B cell (primary cell): ENCODE data around the gene CCR4. TPM values are rescaled to one million over a fixed set of nuclear protein-coding genes. Genes with fewer than 3 reads are reported as not detected.

Experiments
- ATAC-seq: fragments of 200-7000 bp; cut with Tn5 transposase; one replicate; pipeline ENCODE4 v1.10.0; 2021; ENCODE audit warnings: low read depth, mild to moderate bottlenecking, moderate number of reproducible peaks, moderate library complexity
- CTCF ChIA-PET: fragments of 350-600 bp; sonication (Branson Sonifier 250); formaldehyde crosslinking; loops from one replicate; lab custom pipeline; 2021; ENCODE audit warnings: antibody characterized with exemption, inconsistent platforms; lab: Charles Lee
- POLR2A ChIA-PET: fragments of 350-600 bp; sonication (Branson Sonifier 250); formaldehyde crosslinking; loops from one replicate; lab custom pipeline; 2021; ENCODE audit warnings: antibody characterized with exemption; lab: Charles Lee
- DNase-seq: peaks from one replicate; pipeline ENCODE4 v3.0.0; 2013
- H2AFZ ChIP-seq: 2 replicates; pipeline ENCODE4 v1.6.1; 2012; ENCODE audit warnings: mild to moderate bottlenecking, low read depth, low read length; ENCODE audit not compliant: insufficient read depth, poor library complexity, severe bottlenecking
- H3K27ac ChIP-seq, 2 donors: 1 replicate in 1 of 2; 2 replicates in 1 of 2; pipeline ENCODE4 v1.5.1; 2012 to 2013; ENCODE audit warnings: low read length in 2 of 2, mild to moderate bottlenecking in 2 of 2, moderate library complexity in 1 of 2
- H3K27me3 ChIP-seq, 4 experiments: fragments of 200-600 bp in 1 of 4; sonication (generic) in 1 of 4; replicated peaks in 1 of 4; 1 replicate in 2 of 4; 2 replicates in 2 of 4; pipeline versions ENCODE4 v1.6.1 to v1.7.0; 2013 to 2016; ENCODE audit warnings: low read length in 3 of 4, mild to moderate bottlenecking in 2 of 4, mixed read lengths in 1 of 4, moderate library complexity in 1 of 4; ENCODE audit not compliant: insufficient read depth in 4 of 4, control insufficient read depth in 3 of 4; ENCODE audit errors: control extremely low read depth in 1 of 4
- H3K36me3 ChIP-seq, 2 experiments: replicated peaks in 1 of 2; 1 replicate in 1 of 2; 2 replicates in 1 of 2; pipeline versions ENCODE4 v1.6.1 to v1.7.1; 2013; ENCODE audit warnings: low read length in 1 of 2; ENCODE audit not compliant: insufficient read depth in 2 of 2, control insufficient read depth in 1 of 2; ENCODE audit errors: control extremely low read depth in 1 of 2, extremely low read depth in 1 of 2
- H3K4me1 ChIP-seq, 2 donors: fragments of 200-600 bp in 1 of 2; sonication (generic) in 1 of 2; 1 replicate in 1 of 2; 2 replicates in 1 of 2; pipeline versions ENCODE4 v1.5.1 to v1.6.1; 2013 to 2017; ENCODE audit warnings: low read length in 2 of 2; ENCODE audit not compliant: control insufficient read depth in 2 of 2, insufficient read depth in 2 of 2
- H3K4me2 ChIP-seq: replicated peaks from 2 replicates; pipeline ENCODE3; 2012; ENCODE audit warnings: mild to moderate bottlenecking, low read depth, low read length; ENCODE audit not compliant: poor library complexity, severe bottlenecking
- H3K4me3 ChIP-seq, 5 experiments: fragments of 200-600 bp in 1 of 5; sonication (generic) in 1 of 5; 1 replicate in 3 of 5; 2 replicates in 2 of 5; pipeline versions ENCODE4 v1.5.1 to v1.7.0; 2011 to 2016; ENCODE audit warnings: low read length in 4 of 5, mild to moderate bottlenecking in 4 of 5, low read depth in 2 of 5, control low read depth in 1 of 5, moderate library complexity in 1 of 5; ENCODE audit not compliant: insufficient read depth in 1 of 5; ENCODE audit errors: control extremely low read depth in 1 of 5, extremely low read depth in 1 of 5
- H3K79me2 ChIP-seq: fragments of 200-600 bp; sonication (generic); one replicate; pipeline ENCODE4 v1.6.0; 2016; ENCODE audit warnings: low read length; ENCODE audit not compliant: control insufficient read depth, insufficient read depth
- H3K9ac ChIP-seq: fragments of 200-600 bp; sonication (generic); 2 replicates; pipeline ENCODE4 v1.6.1; 2017; ENCODE audit warnings: mild to moderate bottlenecking, low read length, moderate library complexity
- H3K9me3 ChIP-seq, 3 donors: one replicate each; pipeline versions ENCODE4 v1.6.1 to v1.7.1; 2013; ENCODE audit warnings: low read length in 2 of 3; ENCODE audit not compliant: control insufficient read depth in 2 of 3, insufficient read depth in 1 of 3; ENCODE audit errors: control extremely low read depth in 1 of 3
- H4K20me1 ChIP-seq: 2 replicates; pipeline ENCODE4 v1.6.0; 2012; ENCODE audit warnings: mild to moderate bottlenecking, low read length; ENCODE audit not compliant: insufficient read depth, control insufficient read depth, poor library complexity, severe bottlenecking
- H3K27ac Mint-ChIP-seq: one replicate; pipeline ENCODE4 v1.8.0; 2021; ENCODE audit warnings: mixed read lengths
- H3K27me3 Mint-ChIP-seq: one replicate; pipeline ENCODE4 v1.8.0; 2021; ENCODE audit warnings: mixed read lengths
- H3K4me1 Mint-ChIP-seq: one replicate; pipeline ENCODE4 v1.8.0; 2021; ENCODE audit warnings: mixed read lengths
- H3K4me3 Mint-ChIP-seq: one replicate; pipeline ENCODE4 v1.8.0; 2021; ENCODE audit warnings: mixed read lengths
- H3K9me3 Mint-ChIP-seq: one replicate; pipeline ENCODE4 v1.8.0; 2022; ENCODE audit warnings: mixed read lengths; ENCODE audit not compliant: insufficient read depth
- EZH2 ChIP-seq: IDR thresholded peaks from 2 replicates; pipeline ENCODE4 v1.6.1; 2012; ENCODE audit warnings: borderline replicate concordance, low read depth, mild to moderate bottlenecking, moderate library complexity, low read length; ENCODE audit not compliant: insufficient read depth, poor library complexity, severe bottlenecking
- WGBS: methylation state at CpG from one replicate; pipeline ENCODE4 v1.1.5; 2013; ENCODE audit warnings: missing lambda C conversion rate; ENCODE audit not compliant: insufficient coverage; 5-methylcytosine and 5-hydroxymethylcytosine counted together
- intact Hi-C: fragments of 100-400 bp; cut with micrococcal nuclease; formaldehyde crosslinking; loops from one replicate; pipeline ENCODE4 v1.10.0; 2022
- polyA plus RNA-seq: library from polyadenylated mRNA; depleted of rRNA; stranded (reverse); fragments of >200 nt; gene quantifications from 2 replicates; pipeline ENCODE4 v1.2.3, GENCODE V29; 2012
- total RNA-seq, 2 donors: library from RNA; stranded (reverse); fragments of 120-200 nt in 1 of 2; gene quantifications; 1 replicate in 1 of 2; 2 replicates in 1 of 2; pipeline versions ENCODE4 v1.2.3 to v1.2.4, GENCODE V29; 2013 to 2022
- TF ChIP-seq, protein P1 (sequence below): fragments of 200-600 bp; IDR thresholded peaks from one replicate; pipeline ENCODE4 v1.8.0; 2022; ENCODE audit warnings: antibody characterized with exemption, mild to moderate bottlenecking

The CCR4 gene
- total and polyA plus RNA-seq, 2 donors (not counting 1 experiment from before 2014, with no cell fraction given): 0.04 to 0.12 TPM

DNA sequence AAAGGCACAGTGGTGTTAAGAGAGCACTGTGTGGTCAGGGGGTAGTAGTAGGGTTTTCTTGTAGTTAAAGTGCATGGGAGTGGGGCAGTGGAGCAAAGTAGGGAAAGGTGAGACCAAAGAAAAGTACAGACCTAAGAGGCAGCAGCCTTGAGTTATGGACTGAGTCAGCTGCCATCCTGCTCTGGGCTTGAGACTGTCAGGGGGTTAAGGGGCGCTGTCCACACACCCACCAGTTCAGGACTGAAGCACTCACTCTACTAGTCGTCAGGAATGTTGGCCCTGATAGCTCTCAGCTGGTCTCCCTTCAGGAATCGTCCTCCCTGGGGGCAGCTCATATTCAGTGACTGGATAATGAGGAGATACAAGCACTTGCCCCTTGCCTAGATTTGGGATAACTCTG lies 7.9 kb downstream of the CCR4 start:
- Mint-ChIP-seq H3K9me3 (no peaks in the 10 kb centered on the region), H3K4me1 (peaks cover 3% of the 10 kb centered on the region), H3K27ac (no peak overlapping the region), H3K4me3 (no peak overlapping the region), H3K27me3 (no peaks in the 10 kb centered on the region)
- Histone ChIP-seq H2AFZ (no peak overlapping the region), H3K27me3 (no peaks in the 10 kb centered on the region), H3K4me1 (peaks cover 0 to 7% of the 10 kb centered on the region in 2 donors), H3K27ac (no peak overlapping the region), H3K4me3 (no peak overlapping the region), H3K4me2 (no peak overlapping the region), H3K9ac (no peak overlapping the region), H3K79me2 (no peaks in the 10 kb centered on the region), H4K20me1 (no peaks in the 10 kb centered on the region), H3K9me3 (peaks cover 0 to 1% (median 0%) of the 10 kb centered on the region in 3 donors), H3K36me3 (no peaks in the 10 kb centered on the region)
- DNase-seq (no peak), ATAC-seq (no peak)
- ChIA-PET POLR2A (no interaction called here), CTCF (no interaction called here)
- WGBS: 100% methylated on average over 2 of the region's 3 CpGs
- intact Hi-C loops: no loop called here
- no peak for TF ChIP-seq EZH2
- TF ChIP-seq, protein P1, sequence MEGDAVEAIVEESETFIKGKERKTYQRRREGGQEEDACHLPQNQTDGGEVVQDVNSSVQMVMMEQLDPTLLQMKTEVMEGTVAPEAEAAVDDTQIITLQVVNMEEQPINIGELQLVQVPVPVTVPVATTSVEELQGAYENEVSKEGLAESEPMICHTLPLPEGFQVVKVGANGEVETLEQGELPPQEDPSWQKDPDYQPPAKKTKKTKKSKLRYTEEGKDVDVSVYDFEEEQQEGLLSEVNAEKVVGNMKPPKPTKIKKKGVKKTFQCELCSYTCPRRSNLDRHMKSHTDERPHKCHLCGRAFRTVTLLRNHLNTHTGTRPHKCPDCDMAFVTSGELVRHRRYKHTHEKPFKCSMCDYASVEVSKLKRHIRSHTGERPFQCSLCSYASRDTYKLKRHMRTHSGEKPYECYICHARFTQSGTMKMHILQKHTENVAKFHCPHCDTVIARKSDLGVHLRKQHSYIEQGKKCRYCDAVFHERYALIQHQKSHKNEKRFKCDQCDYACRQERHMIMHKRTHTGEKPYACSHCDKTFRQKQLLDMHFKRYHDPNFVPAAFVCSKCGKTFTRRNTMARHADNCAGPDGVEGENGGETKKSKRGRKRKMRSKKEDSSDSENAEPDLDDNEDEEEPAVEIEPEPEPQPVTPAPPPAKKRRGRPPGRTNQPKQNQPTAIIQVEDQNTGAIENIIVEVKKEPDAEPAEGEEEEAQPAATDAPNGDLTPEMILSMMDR: no peak

DNA sequence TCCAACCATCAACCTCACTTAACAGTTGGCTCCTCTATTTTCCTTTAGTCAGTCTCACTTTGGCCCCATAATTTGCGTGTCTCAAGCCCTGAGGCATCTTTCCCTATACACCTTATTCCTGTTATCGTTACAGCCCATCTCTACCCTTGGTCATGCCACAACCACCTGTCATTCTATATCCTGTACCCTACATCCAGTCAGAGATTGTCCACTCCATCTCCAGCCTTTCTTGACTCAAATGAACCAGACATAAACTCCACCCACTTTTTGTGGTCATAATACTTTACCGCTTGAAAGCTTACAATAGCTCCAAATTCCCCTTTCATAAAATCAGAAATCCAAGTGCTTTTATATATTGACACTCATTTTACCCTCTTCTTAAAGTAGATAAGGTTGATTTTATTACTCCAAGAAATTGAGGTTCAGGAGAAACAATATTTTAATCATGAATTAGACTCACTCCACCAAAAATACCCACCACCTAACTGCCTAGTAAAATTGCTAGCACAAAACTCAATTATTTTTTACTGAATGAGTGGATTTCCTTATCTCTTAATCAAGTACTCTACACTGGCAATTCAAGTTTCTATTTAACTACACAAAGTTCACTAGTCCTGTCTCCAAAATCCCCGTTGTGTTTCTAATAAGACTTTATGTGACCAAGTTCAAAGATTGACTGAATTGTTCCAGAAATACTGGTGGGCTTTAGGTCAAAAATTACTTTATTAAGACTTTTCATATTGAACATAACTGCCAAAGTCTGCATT lies 9.1 kb downstream of the CCR4 start:
- Histone ChIP-seq H3K27ac (no peak overlapping the region), H3K4me3 (no peak overlapping the region), H4K20me1 (no peaks in the 10 kb centered on the region), H3K79me2 (no peaks in the 10 kb centered on the region), H3K9me3 (peaks cover 2 to 5% (median 2%) of the 10 kb centered on the region in 3 donors), H3K4me2 (no peak overlapping the region), H3K27me3 (no peaks in the 10 kb centered on the region), H3K9ac (no peak overlapping the region), H3K4me1 (peaks cover 0 to 7% of the 10 kb centered on the region in 2 donors), H3K36me3 (no peaks in the 10 kb centered on the region), H2AFZ (no peak overlapping the region)
- intact Hi-C loops: no loop called here
- no peak for ATAC-seq
- no peak for TF ChIP-seq EZH2
- TF ChIP-seq, protein P1: no peak
- Mint-ChIP-seq H3K4me1 (peaks cover 3% of the 10 kb centered on the region), H3K27me3 (no peaks in the 10 kb centered on the region), H3K4me3 (no peak overlapping the region), H3K27ac (no peak overlapping the region), H3K9me3 (peaks cover 7% of the 10 kb centered on the region)
- ChIA-PET CTCF (no interaction called here), POLR2A (no interaction called here)
- 72% methylated on average over 2 of the region's 4 CpGs for WGBS
- peak; percentile 11 for DNase-seq
